H9 (cell line): ENCODE measurements around the gene NQO1. TPM values are rescaled to one million over a fixed set of nuclear protein-coding genes. Genes with fewer than 3 reads are reported as not detected.

ENCODE experiments used
- DNase-seq: peaks from one replicate; pipeline ENCODE4 v3.0.0-alpha.2; 2017
- H2AFZ ChIP-seq: one replicate; pipeline ENCODE4 v1.6.1; 2013; ENCODE audit warnings: mild to moderate bottlenecking, low read length, control low read depth, moderate library complexity
- H2AK5ac ChIP-seq: 2 replicates; pipeline ENCODE4 v1.6.1; 2013; ENCODE audit warnings: low read length, control low read depth, mixed read lengths; ENCODE audit not compliant: insufficient read length
- H2BK120ac ChIP-seq: one replicate; pipeline ENCODE4 v1.6.1; 2013; ENCODE audit warnings: low read depth, mild to moderate bottlenecking, low read length, control low read depth, inconsistent platforms; ENCODE audit not compliant: poor library complexity, severe bottlenecking
- H2BK12ac ChIP-seq: 2 replicates; pipeline ENCODE4 v1.6.1; 2013; ENCODE audit warnings: low read length, control low read depth, mixed read lengths, low read depth; ENCODE audit not compliant: insufficient read length
- H2BK15ac ChIP-seq: 2 replicates; pipeline ENCODE4 v1.6.1; 2013; ENCODE audit warnings: low read depth, low read length, control low read depth
- H2BK20ac ChIP-seq: one replicate; pipeline ENCODE4 v1.6.1; 2013; ENCODE audit warnings: low read depth, mild to moderate bottlenecking, low read length, control low read depth, inconsistent platforms; ENCODE audit not compliant: poor library complexity, severe bottlenecking
- H2BK5ac ChIP-seq: 2 replicates; pipeline ENCODE4 v1.6.1; 2013; ENCODE audit warnings: low read length, control low read depth, mixed read lengths; ENCODE audit not compliant: insufficient read length
- H3K14ac ChIP-seq: 2 replicates; pipeline ENCODE4 v1.6.1; 2013; ENCODE audit warnings: low read length, control low read depth; ENCODE audit not compliant: insufficient read depth
- H3K18ac ChIP-seq: 2 replicates; pipeline ENCODE4 v1.6.1; 2013; ENCODE audit warnings: low read depth, mild to moderate bottlenecking, mixed read lengths, low read length, control low read depth; ENCODE audit not compliant: insufficient read length
- H3K23ac ChIP-seq: 2 replicates; pipeline ENCODE4 v1.6.1; 2013; ENCODE audit warnings: low read length, control low read depth, mixed read lengths, low read depth; ENCODE audit not compliant: insufficient read length
- H3K23me2 ChIP-seq: 2 replicates; pipeline ENCODE4 v1.6.1; 2013; ENCODE audit warnings: low read depth, mild to moderate bottlenecking, mixed read lengths, low read length, control low read depth; ENCODE audit not compliant: insufficient read length, poor library complexity, severe bottlenecking
- H3K27ac ChIP-seq: 2 replicates; pipeline ENCODE4 v1.5.1; 2013; ENCODE audit warnings: low read length, control low read depth, mixed read lengths, low read depth; ENCODE audit not compliant: insufficient read length
- H3K27me3 ChIP-seq: 2 replicates; pipeline ENCODE4 v1.6.1; 2013; ENCODE audit warnings: low read length, control low read depth, inconsistent platforms; ENCODE audit not compliant: insufficient read depth
- H3K4ac ChIP-seq: 2 replicates; pipeline ENCODE4 v1.6.1; 2013; ENCODE audit warnings: low read depth, mild to moderate bottlenecking, control low read depth, inconsistent platforms, low read length, moderate library complexity
- H3K4me1 ChIP-seq: 2 replicates; pipeline ENCODE4 v1.6.1; 2013; ENCODE audit warnings: low read length, control low read depth, inconsistent platforms; ENCODE audit not compliant: insufficient read depth
- H3K4me2 ChIP-seq: 2 replicates; pipeline ENCODE4 v1.6.1; 2013; ENCODE audit warnings: low read length, control low read depth, mixed read lengths; ENCODE audit not compliant: insufficient read length, insufficient read depth
- H3K56ac ChIP-seq: 2 replicates; pipeline ENCODE4 v1.6.1; 2013; ENCODE audit warnings: low read depth, mild to moderate bottlenecking, mixed read lengths, low read length, control low read depth; ENCODE audit not compliant: insufficient read length
- H3K79me1 ChIP-seq: 2 replicates; pipeline ENCODE4 v1.6.1; 2013; ENCODE audit warnings: low read depth, mild to moderate bottlenecking, moderate library complexity, low read length, control low read depth, inconsistent platforms; ENCODE audit not compliant: insufficient read depth, poor library complexity, severe bottlenecking
- H3K79me2 ChIP-seq: 2 replicates; pipeline ENCODE4 v1.6.1; 2013; ENCODE audit warnings: low read length, control low read depth, inconsistent platforms; ENCODE audit not compliant: insufficient read depth
- H3K9ac ChIP-seq: 2 replicates; pipeline ENCODE4 v1.6.1; 2013; ENCODE audit warnings: low read length, control low read depth, mixed read lengths; ENCODE audit not compliant: insufficient read length; ENCODE audit errors: extremely low read depth
- H3K9me3 ChIP-seq: one replicate; pipeline ENCODE4 v1.6.1; 2013; ENCODE audit warnings: low read depth, low read length, inconsistent platforms; ENCODE audit not compliant: control insufficient read depth
- H3T11ph ChIP-seq: one replicate; pipeline ENCODE4 v1.6.1; 2013; ENCODE audit warnings: mild to moderate bottlenecking, low read length, control low read depth, inconsistent platforms
- H4K20me1 ChIP-seq: one replicate; pipeline ENCODE4 v1.6.1; 2013; ENCODE audit not compliant: control insufficient read depth, insufficient read length, insufficient read depth
- H4K5ac ChIP-seq: 2 replicates; pipeline ENCODE4 v1.6.1; 2013; ENCODE audit warnings: low read depth, mild to moderate bottlenecking, mixed read lengths, low read length, control low read depth; ENCODE audit not compliant: insufficient read length
- H4K8ac ChIP-seq: replicated peaks from 2 replicates; pipeline ENCODE4 v1.6.1; 2013; ENCODE audit warnings: low read length, control low read depth, mixed read lengths, low read depth; ENCODE audit not compliant: insufficient read length
- H4K91ac ChIP-seq: 2 replicates; pipeline ENCODE4 v1.6.1; 2013; ENCODE audit warnings: low read depth, mild to moderate bottlenecking, moderate library complexity, mixed read lengths, low read length, control low read depth; ENCODE audit not compliant: insufficient read length
- H3K27ac Mint-ChIP-seq, 3 experiments: 2 replicates in 2 of 3; 3 replicates in 1 of 3; pipeline ENCODE4 v1.8.0; 2020 to 2021; ENCODE audit warnings: mixed read lengths in 3 of 3, mild to moderate bottlenecking in 1 of 3, moderate library complexity in 1 of 3
- H3K27me3 Mint-ChIP-seq: 2 replicates; pipeline ENCODE4 v1.8.0; 2021; ENCODE audit warnings: low read depth, mild to moderate bottlenecking, moderate library complexity, mixed read lengths
- H3K36me3 Mint-ChIP-seq, 3 experiments: 2 replicates in 2 of 3; 3 replicates in 1 of 3; pipeline ENCODE4 v1.8.0; 2020 to 2021; ENCODE audit warnings: low read depth in 3 of 3, mixed read lengths in 3 of 3; ENCODE audit not compliant: insufficient read depth in 1 of 3
- H3K4me1 Mint-ChIP-seq, 2 experiments: 2 replicates each; pipeline ENCODE4 v1.8.0; 2020; ENCODE audit warnings: mixed read lengths in 2 of 2
- H3K4me3 Mint-ChIP-seq, 2 experiments: 2 replicates in 1 of 2; 3 replicates in 1 of 2; pipeline ENCODE4 v1.8.0; 2020 to 2021; ENCODE audit warnings: mild to moderate bottlenecking in 2 of 2, mixed read lengths in 2 of 2, moderate library complexity in 1 of 2
- H3K9me3 Mint-ChIP-seq, 2 experiments: 2 replicates in 1 of 2; 3 replicates in 1 of 2; pipeline ENCODE4 v1.8.0; 2020; ENCODE audit warnings: mild to moderate bottlenecking in 2 of 2, mixed read lengths in 2 of 2, moderate library complexity in 1 of 2
- WGBS: extraction: QIAGEN DNeasy Blood & Tissue Kit; methylation state at CpG from one replicate; pipeline ENCODE4 v1.1.7; 2013; ENCODE audit warnings: missing lambda C conversion rate, low lambda C conversion rate, mixed read lengths; ENCODE audit not compliant: insufficient read length; ENCODE audit errors: extremely low coverage; 5-methylcytosine and 5-hydroxymethylcytosine counted together
- total RNA-seq: library from RNA; stranded (reverse); gene quantifications from 2 replicates; pipeline ENCODE4 v1.2.1, GENCODE V29; 2021
- TF ChIP-seq, protein P1 (sequence below): fragments of 200-600 bp; sonication (generic); conservative IDR thresholded peaks from 3 replicates; pipeline ENCODE4 v1.8.0; 2021; ENCODE audit warnings: antibody characterized with exemption, mild to moderate bottlenecking

NQO1 gene
- total RNA-seq, 1 experiment from 2014 or later: 64.6 TPM

DNA sequence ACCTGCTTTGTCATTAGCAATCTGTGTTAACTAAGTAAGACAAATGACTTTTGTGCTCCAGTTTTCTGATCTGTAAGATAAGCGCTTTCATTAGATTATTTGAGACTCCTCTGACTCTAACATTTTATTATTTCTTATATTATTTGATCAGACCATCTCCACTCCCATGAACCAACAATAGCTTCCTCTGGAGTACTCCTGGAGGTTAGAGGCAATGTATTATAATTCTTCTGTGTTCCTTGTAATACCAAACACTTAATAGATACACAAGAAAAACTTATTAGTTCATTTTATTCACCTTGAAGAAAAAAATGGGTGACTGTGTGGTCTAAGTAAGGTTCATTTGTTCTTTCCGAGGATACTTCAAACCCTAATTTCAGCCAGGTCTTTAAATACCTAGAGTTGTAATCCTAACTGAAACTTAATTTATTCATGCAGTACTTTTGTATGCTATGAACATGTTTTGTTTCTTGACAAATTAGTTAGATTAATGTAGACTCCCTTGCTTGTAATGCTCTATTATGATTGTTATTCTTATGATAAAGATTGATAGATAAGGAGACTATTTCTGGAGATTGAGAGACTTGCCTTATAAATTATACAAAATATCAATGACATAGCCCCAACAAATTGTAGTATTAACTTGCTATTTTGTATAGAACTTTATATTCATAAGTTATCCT, 53.9 kb downstream of the NQO1 start:
- no peak overlapping the region for H3K4me3 Mint-ChIP-seq
- no peak overlapping the region for H3K14ac ChIP-seq
- H3K27ac ChIP-seq: no peak overlapping the region

More for the DNA sequence above, 53.9 kb downstream of the NQO1 start:
- no peak overlapping the region for H3K27ac Mint-ChIP-seq
- Histone ChIP-seq H3K79me1 (no peaks in the 10 kb centered on the region), H3K4me1 (no peaks in the 10 kb centered on the region), H4K20me1 (no peaks in the 10 kb centered on the region), H3T11ph (no peak overlapping the region), H3K23me2 (no peaks in the 10 kb centered on the region), H2AFZ (no peak overlapping the region), H2BK20ac (no peak overlapping the region), H3K27me3 (no peaks in the 10 kb centered on the region), H3K56ac (no peak overlapping the region), H4K5ac (no peak overlapping the region), H3K23ac (no peak overlapping the region), H3K4ac (no peak overlapping the region), H3K9ac (no peak overlapping the region), H4K91ac (no peak overlapping the region), H2AK5ac (no peak overlapping the region), H3K4me2 (no peak overlapping the region), H4K8ac (no peak overlapping the region), H2BK120ac (no peak overlapping the region), H2BK15ac (no peak overlapping the region), H3K79me2 (no peaks in the 10 kb centered on the region), H2BK12ac (no peak overlapping the region), H2BK5ac (no peak overlapping the region), H3K18ac (no peak overlapping the region), H3K9me3 (no peaks in the 10 kb centered on the region)
- no peaks in the 10 kb centered on the region for H3K4me1 Mint-ChIP-seq
- peaks cover 4 to 22% (median 10%) of the 10 kb centered on the region in 3 experiments; a peak in 6 of 7 replicates for H3K36me3 Mint-ChIP-seq
- DNase-seq: no peak
- H3K9me3 Mint-ChIP-seq: no peaks in the 10 kb centered on the region
- no peaks in the 10 kb centered on the region for H3K27me3 Mint-ChIP-seq
- no CpG with 5 or more reads among the region's 2 CpGs for WGBS
- TF ChIP-seq, protein P1, sequence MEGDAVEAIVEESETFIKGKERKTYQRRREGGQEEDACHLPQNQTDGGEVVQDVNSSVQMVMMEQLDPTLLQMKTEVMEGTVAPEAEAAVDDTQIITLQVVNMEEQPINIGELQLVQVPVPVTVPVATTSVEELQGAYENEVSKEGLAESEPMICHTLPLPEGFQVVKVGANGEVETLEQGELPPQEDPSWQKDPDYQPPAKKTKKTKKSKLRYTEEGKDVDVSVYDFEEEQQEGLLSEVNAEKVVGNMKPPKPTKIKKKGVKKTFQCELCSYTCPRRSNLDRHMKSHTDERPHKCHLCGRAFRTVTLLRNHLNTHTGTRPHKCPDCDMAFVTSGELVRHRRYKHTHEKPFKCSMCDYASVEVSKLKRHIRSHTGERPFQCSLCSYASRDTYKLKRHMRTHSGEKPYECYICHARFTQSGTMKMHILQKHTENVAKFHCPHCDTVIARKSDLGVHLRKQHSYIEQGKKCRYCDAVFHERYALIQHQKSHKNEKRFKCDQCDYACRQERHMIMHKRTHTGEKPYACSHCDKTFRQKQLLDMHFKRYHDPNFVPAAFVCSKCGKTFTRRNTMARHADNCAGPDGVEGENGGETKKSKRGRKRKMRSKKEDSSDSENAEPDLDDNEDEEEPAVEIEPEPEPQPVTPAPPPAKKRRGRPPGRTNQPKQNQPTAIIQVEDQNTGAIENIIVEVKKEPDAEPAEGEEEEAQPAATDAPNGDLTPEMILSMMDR: no peak
